GM10847 (cell line): ENCODE data around the gene EYS.

Source experiments
- POLR2A ChIP-seq: IDR thresholded peaks from 2 replicates; pipeline ENCODE4 v1.6.1; 2011; ENCODE audit not compliant: insufficient read length; ENCODE audit errors: extremely low read depth

The EYS gene

DNA sequence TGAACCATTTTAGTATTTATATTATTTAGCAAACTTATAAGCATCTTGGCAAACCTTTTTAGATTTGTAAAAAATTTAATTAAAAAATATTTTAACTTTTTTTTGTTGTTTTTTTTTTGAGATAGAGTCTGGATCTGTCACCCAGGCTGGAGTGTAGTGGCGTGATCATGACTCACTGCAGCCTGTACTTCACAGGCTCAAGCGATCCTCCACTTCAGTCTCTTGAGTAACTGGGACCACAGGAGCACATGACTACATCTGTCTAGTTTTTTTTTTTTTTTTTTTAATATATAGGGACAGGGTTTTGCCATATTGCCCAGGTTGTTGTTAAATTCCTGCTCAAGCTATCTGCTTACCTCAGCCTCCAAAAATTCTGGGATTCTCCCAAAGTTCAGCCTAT is 161.1 kb downstream of the EYS start:
- no peak for TF ChIP-seq POLR2A

- TF ChIP-seq POLR2A = no peak
These were observed 168.4 kb downstream of the EYS start for GRCh38 chr6:65538644-65539043.

- no peak for TF ChIP-seq POLR2A
These were observed 169.4 kb downstream of the EYS start for GRCh38 chr6:65537600-65537999.

GRCh38 chr6:65531533-65531932 is 175.5 kb downstream of the EYS start:
- TF ChIP-seq POLR2A = no peak

- TF ChIP-seq POLR2A = no peak
These were observed 182.8 kb downstream of the EYS start for GRCh38 chr6:65524232-65524631.

GRCh38 chr6:65505736-65506135 is 201.3 kb downstream of the EYS start:
- TF ChIP-seq POLR2A = no peak

DNA sequence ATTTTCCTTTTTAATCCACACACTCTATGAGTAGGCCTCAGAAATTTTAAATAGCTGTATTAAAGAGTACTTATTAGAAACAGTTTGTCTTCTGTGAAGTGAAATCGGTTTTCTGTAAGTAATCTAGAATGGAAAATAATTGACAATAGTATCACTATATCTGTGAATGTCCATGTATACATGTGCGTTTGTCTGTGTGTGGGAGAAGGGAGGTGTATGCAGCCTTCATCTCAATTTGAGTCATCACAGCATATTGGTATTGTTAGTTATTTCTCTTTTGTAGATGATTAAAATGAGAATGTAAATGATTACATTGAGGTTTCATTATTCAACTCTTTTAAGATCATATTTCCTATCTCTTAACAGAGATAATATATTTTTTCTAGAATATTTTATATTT is 206.0 kb downstream of the EYS start:
- no peak for TF ChIP-seq POLR2A

GRCh38 chr6:65469650-65470049 is 237.4 kb downstream of the EYS start:
- TF ChIP-seq POLR2A = no peak

DNA sequence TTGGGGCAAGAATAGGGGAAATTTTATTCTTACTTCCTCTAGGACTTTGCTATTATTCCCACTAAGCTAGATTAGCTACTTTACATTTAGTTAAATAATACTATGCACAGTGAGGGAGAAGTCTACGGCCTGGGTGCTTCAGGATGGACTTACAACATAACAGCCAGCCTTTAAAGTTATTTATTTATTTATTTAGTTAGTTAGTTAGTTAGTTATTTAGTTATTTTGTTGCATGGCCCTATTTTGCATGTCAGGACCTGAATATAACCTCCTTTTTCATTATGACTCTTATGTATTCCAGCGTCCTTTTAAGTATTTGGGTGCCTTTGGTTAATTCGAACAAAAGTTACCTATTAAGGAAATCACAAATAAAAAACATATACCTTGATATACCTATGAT is 238.7 kb downstream of the EYS start:
- no peak for TF ChIP-seq POLR2A

GRCh38 chr6:65461121-65461520 is 245.9 kb downstream of the EYS start:
- TF ChIP-seq POLR2A = no peak

DNA sequence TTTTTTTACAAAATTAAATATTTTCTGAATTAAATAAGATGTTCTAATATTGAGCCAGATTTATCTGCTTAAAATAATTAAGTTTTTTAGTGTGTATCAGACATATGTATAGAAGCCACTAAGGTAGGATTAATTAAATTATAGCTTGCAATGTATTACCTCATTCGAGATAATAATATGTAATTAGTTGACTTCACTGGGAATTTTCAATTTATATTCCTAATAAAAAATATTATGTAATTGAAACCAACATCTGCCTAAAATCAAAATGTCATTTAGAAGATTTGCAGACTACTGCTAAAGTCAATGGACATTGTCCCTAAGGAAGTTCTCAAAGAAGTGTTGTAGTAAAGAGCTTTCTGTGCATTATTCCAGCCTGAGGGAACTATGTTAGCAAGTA is 254.7 kb downstream of the EYS start:
- TF ChIP-seq POLR2A = no peak

- TF ChIP-seq POLR2A = no peak
These were observed 256.6 kb downstream of the EYS start for GRCh38 chr6:65450451-65450850.

GRCh38 chr6:65449926-65450325 is 257.1 kb downstream of the EYS start:
- TF ChIP-seq POLR2A = no peak

DNA sequence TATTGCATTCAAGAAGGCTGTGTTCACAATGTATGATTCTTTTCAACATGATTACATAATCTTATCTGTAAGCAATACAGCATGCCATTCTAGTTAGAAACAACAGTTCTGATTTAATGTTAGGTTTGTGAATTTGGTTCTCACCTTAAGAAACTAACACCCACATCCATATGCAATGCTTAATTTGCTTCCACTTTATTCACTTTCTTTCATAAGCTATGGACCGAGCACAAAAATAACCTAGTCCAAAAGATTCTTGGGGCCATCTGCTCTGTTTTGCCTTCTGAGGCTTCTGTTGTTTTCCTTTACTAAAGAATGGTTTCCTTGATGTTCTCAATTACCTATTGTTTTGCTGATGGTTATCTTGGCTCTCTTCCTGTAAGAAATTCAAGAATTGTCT is 258.2 kb downstream of the EYS start:
- TF ChIP-seq POLR2A = no peak

- no peak for TF ChIP-seq POLR2A
These were observed 270.7 kb downstream of the EYS start for GRCh38 chr6:65436281-65436680.

DNA sequence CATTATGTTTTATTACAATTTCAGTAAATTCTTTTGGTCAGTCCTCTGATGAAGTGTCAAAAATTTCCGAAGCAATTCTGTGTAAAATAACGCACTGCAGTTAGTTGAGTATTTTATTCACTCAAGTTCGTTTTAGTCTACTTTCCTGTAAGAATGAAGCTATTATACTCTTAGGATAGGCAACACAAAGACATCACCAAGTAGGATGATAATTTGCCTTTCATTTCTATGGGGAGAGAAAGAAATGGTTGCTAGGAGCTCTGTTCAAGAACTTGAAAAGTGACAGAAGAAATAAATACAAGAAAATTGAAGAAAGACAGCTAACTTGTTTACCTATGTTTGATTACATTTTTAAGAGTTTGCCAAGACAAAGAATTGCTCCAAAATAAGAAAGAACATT is 290.4 kb downstream of the EYS start:
- TF ChIP-seq POLR2A = no peak

- no peak for TF ChIP-seq POLR2A
These were observed 296.7 kb downstream of the EYS start for GRCh38 chr6:65410309-65410708.

DNA sequence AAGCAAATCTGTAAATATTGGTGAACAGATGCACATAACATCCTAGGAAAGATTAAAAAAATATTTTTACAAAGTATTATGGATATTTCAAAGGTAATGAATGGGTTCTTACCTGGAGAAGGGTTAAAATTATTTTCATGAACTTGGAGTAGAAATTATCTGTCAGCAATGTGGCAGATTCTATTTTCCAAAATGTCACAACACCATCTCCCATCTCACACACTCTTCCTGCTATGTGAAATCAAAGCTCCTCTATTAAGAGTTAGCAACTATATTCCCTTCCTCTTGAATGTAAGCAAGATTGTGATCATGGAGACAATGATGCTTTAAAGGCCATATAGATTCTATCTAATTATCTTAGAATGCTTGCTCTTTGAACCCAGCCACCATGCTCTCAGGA is 304.5 kb downstream of the EYS start:
- TF ChIP-seq POLR2A = no peak

GRCh38 chr6:65399355-65400084 is 307.5 kb downstream of the EYS start:
- no peak for TF ChIP-seq POLR2A
